ENCODE data around the gene WSCD2.

DNA sequence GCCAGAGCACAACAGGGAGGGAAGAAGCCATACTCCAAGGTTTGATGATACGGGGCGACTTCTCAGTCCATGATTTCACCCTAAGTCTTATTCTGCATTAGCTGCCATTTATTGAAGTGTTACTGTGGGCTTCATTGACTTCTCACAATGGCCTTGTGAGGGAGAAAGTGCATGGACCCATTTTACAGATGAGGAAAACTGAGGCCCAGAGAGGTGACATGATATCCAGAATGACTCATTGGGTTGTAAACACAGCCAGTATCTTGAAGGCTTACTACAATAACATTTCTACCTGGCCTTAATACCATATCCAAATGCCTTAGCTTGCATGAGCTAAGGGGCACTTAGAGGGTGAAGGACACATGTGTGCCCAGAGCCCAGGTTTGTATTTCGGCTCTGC, 109.4 kb downstream of the WSCD2 start:
- TF ChIP-seq EZH2 (IDR thresholded peaks at IDR 0.05; ENCODE audit: borderline replicate concordance, low read depth, low read length, severe bottlenecking) (no peak), CTCF (IDR thresholded peaks at IDR 0.05; ENCODE audit: extremely low read depth in 1 of 2, insufficient read depth in 1 of 2, low read depth in 1 of 2, low read length in 2 of 2) (no peak)
